Stomach (tissue), 4 donors: ENCODE measurements around the gene TBC1D14.

Experiments
- EP300 ChIP-seq: sonication (generic); formaldehyde crosslinking; IDR thresholded peaks from one replicate; pipeline ENCODE4 v1.6.1; 2017; ENCODE audit warnings: antibody characterized with exemption
- POLR2A ChIP-seq, 4 donors: fragments of 450-650 bp; IDR thresholded peaks; one replicate each; pipeline ENCODE4 v1.6.1; 2016; ENCODE audit warnings: antibody characterized with exemption in 4 of 4, control low read depth in 2 of 4, mild to moderate bottlenecking in 1 of 4, moderate library complexity in 1 of 4
- POLR2AphosphoS5 ChIP-seq, 3 donors: sonication (generic); formaldehyde crosslinking; IDR thresholded peaks; one replicate each; pipeline ENCODE4 v1.6.1; 2016; ENCODE audit warnings: antibody characterized with exemption in 3 of 3
- TF ChIP-seq, protein P1 (sequence below), 7 experiments: fragments of 450-650 bp in 4 of 7; fragments of 200-600 bp in 3 of 7; sonication (generic) in 3 of 7; IDR thresholded peaks; one replicate each; pipeline ENCODE4 v1.5.1; 2016 to 2019; ENCODE audit warnings: antibody characterized with exemption in 7 of 7, control low read depth in 2 of 7, mild to moderate bottlenecking in 1 of 7

DNA sequence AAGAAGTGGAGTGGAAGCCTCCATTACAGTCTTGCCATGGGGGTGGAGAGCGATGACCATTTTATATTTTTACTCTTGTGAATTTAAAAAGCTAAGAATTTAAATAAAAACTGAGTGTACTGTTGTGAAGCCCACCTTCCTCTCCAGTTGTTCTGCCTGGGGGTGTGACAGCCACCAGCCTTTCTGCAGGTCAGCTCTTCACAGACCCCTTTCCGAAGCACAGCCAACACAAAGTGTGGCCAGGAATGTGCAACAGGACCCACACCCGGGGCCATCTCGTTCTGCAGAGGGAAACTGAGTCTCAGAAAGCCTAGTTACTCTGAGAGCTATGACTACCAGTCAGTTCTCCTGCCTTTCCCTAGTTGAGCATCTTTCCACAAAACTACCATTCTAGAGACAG, 156.9 kb downstream of the TBC1D14 start:
- TF ChIP-seq, protein P1, sequence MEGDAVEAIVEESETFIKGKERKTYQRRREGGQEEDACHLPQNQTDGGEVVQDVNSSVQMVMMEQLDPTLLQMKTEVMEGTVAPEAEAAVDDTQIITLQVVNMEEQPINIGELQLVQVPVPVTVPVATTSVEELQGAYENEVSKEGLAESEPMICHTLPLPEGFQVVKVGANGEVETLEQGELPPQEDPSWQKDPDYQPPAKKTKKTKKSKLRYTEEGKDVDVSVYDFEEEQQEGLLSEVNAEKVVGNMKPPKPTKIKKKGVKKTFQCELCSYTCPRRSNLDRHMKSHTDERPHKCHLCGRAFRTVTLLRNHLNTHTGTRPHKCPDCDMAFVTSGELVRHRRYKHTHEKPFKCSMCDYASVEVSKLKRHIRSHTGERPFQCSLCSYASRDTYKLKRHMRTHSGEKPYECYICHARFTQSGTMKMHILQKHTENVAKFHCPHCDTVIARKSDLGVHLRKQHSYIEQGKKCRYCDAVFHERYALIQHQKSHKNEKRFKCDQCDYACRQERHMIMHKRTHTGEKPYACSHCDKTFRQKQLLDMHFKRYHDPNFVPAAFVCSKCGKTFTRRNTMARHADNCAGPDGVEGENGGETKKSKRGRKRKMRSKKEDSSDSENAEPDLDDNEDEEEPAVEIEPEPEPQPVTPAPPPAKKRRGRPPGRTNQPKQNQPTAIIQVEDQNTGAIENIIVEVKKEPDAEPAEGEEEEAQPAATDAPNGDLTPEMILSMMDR (IDR thresholded peaks at IDR 0.05) = no peak
- TF ChIP-seq POLR2AphosphoS5 (IDR thresholded peaks at IDR 0.05) (no peak), EP300 (no peak), POLR2A (IDR thresholded peaks at IDR 0.05) (no peak)
